ENCODE measurements around the gene LFNG. TPM values are rescaled to one million over a fixed set of nuclear protein-coding genes. Genes with fewer than 3 reads are reported as not detected.

LFNG gene
- total RNA-seq, 2 experiments from 2014 or later: 101 to 104 TPM

- ATAC-seq (no peak), DNase-seq (no peak)
- H3K27me3 Mint-ChIP-seq: peaks cover 2% of the 10 kb centered on the region
- no peak overlapping the region for H3K27ac Mint-ChIP-seq
- no peak overlapping the region for H3K4me3 Mint-ChIP-seq
- no peaks in the 10 kb centered on the region for H3K4me1 Mint-ChIP-seq
- no peaks in the 10 kb centered on the region for H3K9me3 Mint-ChIP-seq (ENCODE audit: low read depth)
- H3K36me3 Mint-ChIP-seq: no peaks in the 10 kb centered on the region
- CTCF ChIA-PET: interaction anchor here (0.8 kb wide), 1 partner anchor 155 kb away, joined by 3 read pairs; no protein-coding TSS in a partner anchor
These were observed 29.4 kb upstream of the LFNG start for GRCh38 chr7:2490181-2490651.

- DNase-seq (no peak), ATAC-seq (no peak)
- Mint-ChIP-seq H3K9me3 (ENCODE audit: low read depth) (no peaks in the 10 kb centered on the region), H3K27me3 (peaks cover 6% of the 10 kb centered on the region), H3K27ac (no peak overlapping the region), H3K4me3 (no peak overlapping the region), H3K4me1 (no peaks in the 10 kb centered on the region), H3K36me3 (no peaks in the 10 kb centered on the region)
- CTCF ChIA-PET: interaction anchor here (1.1 kb wide), 1 partner anchor 15 kb away, joined by 4 read pairs; no protein-coding TSS in a partner anchor
These were observed 27.5 kb upstream of the LFNG start for GRCh38 chr7:2492038-2492437.

GRCh38 chr7:2493205-2494164 lies 26.1 kb upstream of the LFNG start:
- CTCF ChIA-PET: interaction anchor here (1.1 kb wide), 1 partner anchor 14 kb away, joined by 4 read pairs; no protein-coding TSS in a partner anchor
- Mint-ChIP-seq H3K9me3 (ENCODE audit: low read depth) (no peaks in the 10 kb centered on the region), H3K27me3 (peaks cover 11% of the 10 kb centered on the region), H3K4me1 (no peaks in the 10 kb centered on the region), H3K4me3 (no peak overlapping the region), H3K36me3 (no peaks in the 10 kb centered on the region), H3K27ac (no peak overlapping the region)
- DNase-seq (no peak), ATAC-seq (no peak)

GRCh38 chr7:2494191-2495130 lies 25.1 kb upstream of the LFNG start:
- CTCF ChIA-PET: no interaction called here
- no peak for ATAC-seq

DNA sequence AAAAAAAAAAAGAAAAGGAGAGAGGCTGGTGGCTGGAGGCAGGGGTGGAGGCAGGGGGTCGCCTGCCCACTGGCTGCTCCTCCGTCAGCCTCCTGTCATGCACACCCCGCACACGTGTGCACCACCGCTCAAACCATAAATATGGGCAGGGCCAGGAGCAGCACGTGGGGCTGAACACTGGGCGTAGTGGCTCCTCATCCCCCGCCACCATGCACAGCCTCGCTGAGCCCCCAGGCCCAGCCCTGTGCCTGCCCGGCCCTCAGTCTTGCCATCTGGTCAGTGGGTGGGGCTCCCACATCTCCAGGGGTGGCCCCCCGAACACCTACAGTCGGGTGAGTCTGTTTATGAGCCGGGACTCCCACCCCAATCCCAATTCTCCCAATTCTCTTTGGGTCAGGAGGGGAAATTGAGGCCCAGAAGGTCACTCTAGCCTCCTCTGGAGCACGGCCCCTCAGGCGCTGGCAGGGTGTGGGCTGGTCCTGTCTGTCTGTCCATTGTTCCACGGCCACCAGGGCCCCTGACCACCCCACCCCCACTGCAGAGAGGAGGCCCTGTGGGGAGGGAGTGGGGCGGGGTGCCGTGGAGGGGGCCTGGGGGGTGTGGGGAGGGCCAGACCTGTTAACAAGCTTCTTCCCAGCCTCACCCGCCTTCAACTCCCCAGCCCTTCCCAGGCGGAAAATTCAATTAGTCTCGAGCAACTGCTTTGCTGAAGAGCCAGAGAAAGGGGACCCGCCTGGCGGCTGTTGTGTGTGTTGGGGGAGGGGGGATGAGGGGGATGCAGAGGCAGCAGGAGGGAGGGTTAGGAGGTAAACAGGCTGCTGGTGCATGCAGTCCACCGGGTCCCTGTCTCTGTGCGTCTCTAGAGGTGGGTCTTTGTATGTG lies 23.9 kb upstream of the LFNG start:
- Mint-ChIP-seq H3K36me3 (no peaks in the 10 kb centered on the region), H3K9me3 (ENCODE audit: low read depth) (no peaks in the 10 kb centered on the region), H3K4me3 (no peak overlapping the region), H3K4me1 (no peaks in the 10 kb centered on the region), H3K27ac (no peak overlapping the region), H3K27me3 (peaks cover 10% of the 10 kb centered on the region)
- ATAC-seq (no peak), DNase-seq (no peak)
- CTCF ChIA-PET: no interaction called here

More at GRCh38 chr7:2494191-2495130, 25.1 kb upstream of the LFNG start:
- Mint-ChIP-seq H3K27ac (no peak overlapping the region), H3K4me1 (no peaks in the 10 kb centered on the region), H3K9me3 (ENCODE audit: low read depth) (no peaks in the 10 kb centered on the region), H3K4me3 (no peak overlapping the region), H3K27me3 (peaks cover 10% of the 10 kb centered on the region), H3K36me3 (no peaks in the 10 kb centered on the region)
- no peak for DNase-seq

DNA sequence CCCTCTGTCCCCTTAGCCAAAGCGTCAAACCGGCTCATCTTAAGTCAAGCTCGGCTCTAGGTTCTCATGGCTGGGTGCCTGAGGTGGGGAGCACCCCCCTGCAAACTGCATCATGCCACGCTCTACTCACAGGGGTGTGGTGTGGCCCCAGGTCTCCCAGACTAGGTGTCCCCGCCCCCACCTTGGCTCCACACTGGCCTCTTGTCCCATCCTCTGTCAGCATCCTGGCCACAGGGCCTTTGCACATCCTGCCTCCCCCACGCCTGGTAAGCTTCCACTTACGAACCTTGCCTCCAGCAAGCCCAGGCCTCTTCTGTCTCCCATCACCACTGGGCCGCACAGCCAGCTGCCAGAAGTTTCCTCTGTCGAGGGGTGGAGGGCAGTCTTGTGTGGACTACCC lies 23.2 kb upstream of the LFNG start:
- no peak overlapping the region for H3K27ac Mint-ChIP-seq
- no peaks in the 10 kb centered on the region for H3K4me1 Mint-ChIP-seq
- no peaks in the 10 kb centered on the region for H3K36me3 Mint-ChIP-seq
- H3K27me3 Mint-ChIP-seq: peaks cover 10% of the 10 kb centered on the region
- DNase-seq (no peak), ATAC-seq (no peak)
- no peak overlapping the region for H3K4me3 Mint-ChIP-seq
- CTCF ChIA-PET: no interaction called here
- H3K9me3 Mint-ChIP-seq (ENCODE audit: low read depth): no peaks in the 10 kb centered on the region

GRCh38 chr7:2497065-2497464 lies 22.5 kb upstream of the LFNG start:
- no peak overlapping the region for H3K27ac Mint-ChIP-seq
- DNase-seq (no peak), ATAC-seq (no peak)
- H3K27me3 Mint-ChIP-seq: peaks cover 10% of the 10 kb centered on the region
- no peaks in the 10 kb centered on the region for H3K4me1 Mint-ChIP-seq
- CTCF ChIA-PET: no interaction called here
- H3K4me3 Mint-ChIP-seq: no peak overlapping the region
- no peaks in the 10 kb centered on the region for H3K36me3 Mint-ChIP-seq
- no peaks in the 10 kb centered on the region for H3K9me3 Mint-ChIP-seq (ENCODE audit: low read depth)

GRCh38 chr7:2497500-2498336 lies 21.9 kb upstream of the LFNG start:
- ATAC-seq (no peak), DNase-seq (no peak)
- Mint-ChIP-seq H3K27ac (no peak overlapping the region), H3K36me3 (no peaks in the 10 kb centered on the region), H3K4me3 (no peak overlapping the region), H3K9me3 (ENCODE audit: low read depth) (no peaks in the 10 kb centered on the region), H3K4me1 (no peaks in the 10 kb centered on the region), H3K27me3 (peaks cover 10% of the 10 kb centered on the region)
- CTCF ChIA-PET: no interaction called here

GRCh38 chr7:2498708-2499107 lies 20.9 kb upstream of the LFNG start:
- CTCF ChIA-PET: interaction anchor here (1.3 to 1.5 kb wide), 2 partner anchors 29 to 212 kb away, joined by 4 read pairs; no protein-coding TSS in a partner anchor
- no peaks in the 10 kb centered on the region for H3K4me1 Mint-ChIP-seq
- ATAC-seq: no peak
- no peak for DNase-seq
- no peaks in the 10 kb centered on the region for H3K9me3 Mint-ChIP-seq (ENCODE audit: low read depth)
- H3K36me3 Mint-ChIP-seq: no peaks in the 10 kb centered on the region
- no peak overlapping the region for H3K27ac Mint-ChIP-seq
- no peak overlapping the region for H3K4me3 Mint-ChIP-seq
- peaks cover 10% of the 10 kb centered on the region for H3K27me3 Mint-ChIP-seq

DNA sequence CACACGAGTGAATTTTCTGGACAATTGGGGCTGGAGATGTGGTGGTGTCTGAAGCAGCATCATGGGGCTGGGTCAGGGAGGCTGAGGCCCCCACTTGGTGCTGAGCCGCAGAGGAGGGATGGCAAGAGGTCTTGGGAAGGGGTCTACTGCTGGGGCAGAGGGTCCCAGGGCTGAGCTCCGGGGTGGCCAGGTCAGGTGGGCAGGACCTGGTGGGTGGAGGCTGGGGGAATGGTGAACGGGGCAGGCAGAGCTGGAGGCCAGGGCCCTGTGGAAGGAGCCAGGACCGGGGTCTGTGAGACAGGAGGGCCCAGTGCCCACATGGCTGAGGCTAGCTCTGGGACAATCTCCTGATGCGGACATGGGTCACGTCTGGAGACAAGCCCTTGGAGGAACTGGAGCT lies 20.4 kb upstream of the LFNG start:
- no peak for ATAC-seq
- DNase-seq: no peak
- Mint-ChIP-seq H3K9me3 (ENCODE audit: low read depth) (no peaks in the 10 kb centered on the region), H3K27me3 (peaks cover 10% of the 10 kb centered on the region), H3K36me3 (no peaks in the 10 kb centered on the region), H3K27ac (no peak overlapping the region), H3K4me3 (no peak overlapping the region), H3K4me1 (no peaks in the 10 kb centered on the region)
- CTCF ChIA-PET: interaction anchor here (0.9 to 1.5 kb wide), 3 partner anchors 11 to 211 kb away, joined by 3 to 4 read pairs (median 4); no protein-coding TSS in a partner anchor

GRCh38 chr7:2499719-2500430 lies 19.7 kb upstream of the LFNG start:
- H3K9me3 Mint-ChIP-seq (ENCODE audit: low read depth): no peaks in the 10 kb centered on the region

More at GRCh38 chr7:2499719-2500430, 19.7 kb upstream of the LFNG start:
- Mint-ChIP-seq H3K4me1 (no peaks in the 10 kb centered on the region), H3K27me3 (peaks cover 10% of the 10 kb centered on the region), H3K36me3 (no peaks in the 10 kb centered on the region), H3K27ac (no peak overlapping the region), H3K4me3 (no peak overlapping the region)
- DNase-seq (no peak), ATAC-seq (no peak)
- CTCF ChIA-PET: interaction anchor here (0.9 to 1.5 kb wide), 3 partner anchors 11 to 210 kb away, joined by 3 to 4 read pairs (median 4); no protein-coding TSS in a partner anchor

All from activated CD8-positive, alpha-beta memory T cell treated with anti-CD3 and anti-CD28 coated beads, Interleukin-2, amount 10 ng/mL, durations not matched to agents 7 days and 5 days (primary cell).